ENCODE data around the gene REXO2.

GRCh38 chr11:114399490-114400215 is 39.6 kb upstream of the REXO2 start:
- no peak for TF ChIP-seq CTCF (IDR thresholded peaks at IDR 0.05)
- TF ChIP-seq POLR2A (IDR thresholded peaks at IDR 0.05), result no peak
